Tibial nerve (tissue), 3 donors: ENCODE data around the gene FAM50B.

Experiments used
- CTCF ChIP-seq, 5 experiments: fragments of 200-600 bp in 3 of 5; fragments of 450-650 bp in 2 of 5; sonication (generic) in 3 of 5; IDR thresholded peaks; one replicate each; pipeline ENCODE4 v1.5.1; 2016 to 2019; ENCODE audit warnings: antibody characterized with exemption in 5 of 5, mild to moderate bottlenecking in 3 of 5, moderate library complexity in 2 of 5
- POLR2A ChIP-seq, 2 donors: fragments of 450-650 bp; IDR thresholded peaks; one replicate each; pipeline ENCODE4 v1.6.1; 2017; ENCODE audit warnings: antibody characterized with exemption in 2 of 2, mild to moderate bottlenecking in 2 of 2, moderate library complexity in 2 of 2

- TF ChIP-seq CTCF (IDR thresholded peaks at IDR 0.05), result no peak
- TF ChIP-seq POLR2A (IDR thresholded peaks at IDR 0.05), result no peak
Observed at GRCh38 chr6:3816251-3816650, 32.9 kb upstream of the FAM50B start.
